Tibial nerve (tissue), 4 donors: ENCODE results near the gene GLG1. TPM values are rescaled to one million over a fixed set of nuclear protein-coding genes. Genes with fewer than 3 reads are reported as not detected.
"Not testable (repeated sequence)": the region's sequence is repeated elsewhere in the genome, so short reads cannot be mapped to it uniquely, and the experiment has no call there.

ENCODE experiments used
- DNase-seq, 2 donors: peaks; one replicate each; pipeline ENCODE4 v3.0.0-alpha.2; 2019; ENCODE audit warnings: low spot score in 2 of 2
- H3K27ac ChIP-seq, 4 donors: fragments of 200-600 bp; sonication (generic) in 3 of 4; one replicate each; pipeline ENCODE4 v1.5.1; 2017 to 2019; ENCODE audit warnings: mild to moderate bottlenecking in 1 of 4
- H3K27me3 ChIP-seq, 2 donors: fragments of 200-600 bp; sonication (generic) in 1 of 2; one replicate each; pipeline versions ENCODE4 v1.5.1 to v1.6.0; 2017 to 2019
- H3K36me3 ChIP-seq, 3 donors: fragments of 200-600 bp; sonication (generic); one replicate each; pipeline ENCODE4 v1.5.1; 2018 to 2019
- H3K4me1 ChIP-seq, 4 donors: fragments of 200-600 bp; sonication (generic) in 3 of 4; one replicate each; pipeline ENCODE4 v1.5.1; 2017 to 2019
- H3K4me3 ChIP-seq, 4 donors: fragments of 200-600 bp; sonication (generic) in 3 of 4; one replicate each; pipeline ENCODE4 v1.5.1; 2017 to 2019; ENCODE audit warnings: mild to moderate bottlenecking in 1 of 4, moderate library complexity in 1 of 4
- H3K9me3 ChIP-seq, 4 donors: fragments of 200-600 bp; sonication (generic) in 3 of 4; one replicate each; pipeline ENCODE4 v1.5.1; 2017 to 2019
- EP300 ChIP-seq, 2 donors: sonication (generic); formaldehyde crosslinking; IDR thresholded peaks; one replicate each; pipeline ENCODE4 v1.6.1; 2017; ENCODE audit warnings: antibody characterized with exemption in 2 of 2, mild to moderate bottlenecking in 1 of 2
- POLR2A ChIP-seq, 2 donors: fragments of 450-650 bp; IDR thresholded peaks; one replicate each; pipeline ENCODE4 v1.6.1; 2017; ENCODE audit warnings: antibody characterized with exemption in 2 of 2, mild to moderate bottlenecking in 2 of 2, moderate library complexity in 2 of 2
- WGBS, 2 donors: methylation state at CpG; one replicate each; pipeline ENCODE4 v1.1.5; 2018; 5-methylcytosine and 5-hydroxymethylcytosine counted together
- total RNA-seq, 4 donors: library from RNA; depleted of rRNA; stranded (reverse); fragments of >200 nt; gene quantifications; one replicate each; pipeline ENCODE4 v1.1.0, GENCODE V29; 2016
- TF ChIP-seq, protein P1 (sequence below), 5 experiments: fragments of 200-600 bp in 3 of 5; fragments of 450-650 bp in 2 of 5; sonication (generic) in 3 of 5; IDR thresholded peaks; one replicate each; pipeline ENCODE4 v1.5.1; 2016 to 2019; ENCODE audit warnings: antibody characterized with exemption in 5 of 5, mild to moderate bottlenecking in 3 of 5, moderate library complexity in 2 of 5

Gene GLG1
- total RNA-seq, 4 donors from 2014 or later, result 161 to 176 (median 170) TPM

DNA sequence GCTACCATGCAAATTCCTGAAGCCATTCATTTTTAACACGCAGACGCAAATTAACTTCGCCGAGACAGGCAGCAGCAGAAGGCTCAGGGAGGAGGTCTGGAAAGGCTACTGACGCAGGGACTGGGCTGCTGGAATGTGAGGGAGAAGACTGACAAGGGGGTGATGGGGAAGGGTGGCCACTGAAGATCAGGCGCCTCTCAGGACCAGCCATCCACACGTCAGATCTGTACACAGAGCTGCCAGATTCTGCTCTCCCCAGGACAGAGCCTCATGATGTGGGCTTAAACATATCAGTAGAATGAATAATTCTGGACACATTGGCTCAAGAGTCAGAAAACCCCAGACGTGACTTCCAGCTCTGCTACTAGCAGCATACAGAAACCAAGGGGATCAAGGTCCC, 160.0 kb downstream of the GLG1 start:
- Histone ChIP-seq H3K27me3 (no peaks in the 10 kb centered on the region), H3K36me3 (peaks cover 0 to 21% (median 2%) of the 10 kb centered on the region in 3 donors), H3K4me1 (peaks cover 0 to 31% (median 13%) of the 10 kb centered on the region in 4 donors), H3K9me3 (no peaks in the 10 kb centered on the region), H3K4me3 (no peak overlapping the region), H3K27ac (peak overlapping the region in 1 of 4 donors; percentile 27)
- DNase-seq, result no peak
- TF ChIP-seq, protein P1, sequence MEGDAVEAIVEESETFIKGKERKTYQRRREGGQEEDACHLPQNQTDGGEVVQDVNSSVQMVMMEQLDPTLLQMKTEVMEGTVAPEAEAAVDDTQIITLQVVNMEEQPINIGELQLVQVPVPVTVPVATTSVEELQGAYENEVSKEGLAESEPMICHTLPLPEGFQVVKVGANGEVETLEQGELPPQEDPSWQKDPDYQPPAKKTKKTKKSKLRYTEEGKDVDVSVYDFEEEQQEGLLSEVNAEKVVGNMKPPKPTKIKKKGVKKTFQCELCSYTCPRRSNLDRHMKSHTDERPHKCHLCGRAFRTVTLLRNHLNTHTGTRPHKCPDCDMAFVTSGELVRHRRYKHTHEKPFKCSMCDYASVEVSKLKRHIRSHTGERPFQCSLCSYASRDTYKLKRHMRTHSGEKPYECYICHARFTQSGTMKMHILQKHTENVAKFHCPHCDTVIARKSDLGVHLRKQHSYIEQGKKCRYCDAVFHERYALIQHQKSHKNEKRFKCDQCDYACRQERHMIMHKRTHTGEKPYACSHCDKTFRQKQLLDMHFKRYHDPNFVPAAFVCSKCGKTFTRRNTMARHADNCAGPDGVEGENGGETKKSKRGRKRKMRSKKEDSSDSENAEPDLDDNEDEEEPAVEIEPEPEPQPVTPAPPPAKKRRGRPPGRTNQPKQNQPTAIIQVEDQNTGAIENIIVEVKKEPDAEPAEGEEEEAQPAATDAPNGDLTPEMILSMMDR (IDR thresholded peaks at IDR 0.05), result no peak
- 91 to 95% methylated on average over 8 of the region's 8 CpGs for WGBS, 2 donors

DNA sequence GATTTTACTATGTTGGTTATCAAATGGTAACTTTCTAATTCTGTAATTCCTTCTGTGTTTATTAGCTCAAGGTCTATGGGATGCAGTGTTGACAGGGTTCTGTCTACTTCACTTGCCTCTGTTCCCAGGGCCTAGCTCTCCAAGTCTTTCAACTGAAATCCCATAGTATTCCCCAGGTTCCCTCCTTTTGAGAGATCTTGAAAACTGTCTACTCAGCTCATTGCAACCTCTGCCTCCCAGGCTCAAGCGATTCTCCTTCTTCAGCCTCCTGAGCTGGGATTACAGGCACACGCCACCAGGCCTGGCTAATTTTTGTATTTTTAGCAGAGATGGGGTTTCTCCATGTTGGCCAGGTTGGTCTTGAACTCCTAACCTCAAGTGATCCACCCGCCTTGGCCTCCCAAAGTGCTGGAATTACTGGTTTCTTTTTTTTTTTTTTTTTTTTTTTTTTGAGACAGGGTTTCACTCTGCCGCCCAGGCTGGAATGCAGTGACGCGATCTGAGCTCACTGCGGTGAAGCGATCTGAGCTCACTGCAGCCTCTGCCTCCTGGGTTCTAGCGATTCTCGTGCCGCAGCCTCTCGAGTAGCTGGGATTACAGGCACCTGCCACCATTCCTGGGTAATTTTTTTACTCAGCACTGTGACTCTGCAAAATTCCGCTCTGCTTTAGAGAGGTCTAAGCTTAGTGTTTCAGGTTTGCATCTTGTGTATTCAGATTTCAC, 163.1 kb downstream of the GLG1 start:
- peaks cover 0 to 25% (median 2%) of the 10 kb centered on the region in 3 donors for H3K36me3 ChIP-seq
- H3K9me3 ChIP-seq, H3K27ac ChIP-seq, H3K4me3 ChIP-seq, H3K27me3 ChIP-seq, H3K4me1 ChIP-seq, DNase-seq: not testable (repeated sequence)
- WGBS, 2 donors, result 94 to 95% methylated on average over 13 of the region's 13 CpGs

DNA sequence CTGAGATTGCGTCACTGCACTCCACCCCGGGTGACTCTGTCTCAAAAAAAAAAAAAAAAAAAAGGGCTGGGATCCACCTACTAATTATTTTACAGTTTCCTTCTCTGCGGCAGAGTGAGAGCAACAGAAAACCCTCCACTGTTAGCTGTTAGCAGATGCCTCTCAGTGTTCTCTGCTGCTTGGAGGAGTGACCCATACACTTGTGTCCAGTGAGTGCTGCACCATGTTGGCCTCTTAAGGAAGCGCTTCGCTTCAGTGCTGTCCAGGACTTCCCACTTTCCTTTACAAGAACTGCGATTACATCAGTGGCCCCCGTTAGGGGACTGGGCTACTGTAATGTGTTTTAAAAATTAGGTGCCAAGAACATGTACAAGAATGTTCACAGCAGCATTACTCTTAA, 167.2 kb downstream of the GLG1 start:
- H3K36me3 ChIP-seq, result peaks cover 0 to 19% (median 2%) of the 10 kb centered on the region in 3 donors
- H3K4me3 ChIP-seq, result no peak overlapping the region
- no peak for DNase-seq
- TF ChIP-seq POLR2A (IDR thresholded peaks at IDR 0.05), result no peak
- TF ChIP-seq, protein P1 (IDR thresholded peaks at IDR 0.05), result no peak
- TF ChIP-seq EP300 (IDR thresholded peaks at IDR 0.05), result no peak
- H3K27ac ChIP-seq, result no peak overlapping the region
- no peaks in the 10 kb centered on the region for H3K9me3 ChIP-seq
- WGBS, 2 donors, result 69 to 86% methylated on average over 7 of the region's 7 CpGs
- H3K27me3 ChIP-seq, result no peaks in the 10 kb centered on the region
- H3K4me1 ChIP-seq, result no peaks in the 10 kb centered on the region

DNA sequence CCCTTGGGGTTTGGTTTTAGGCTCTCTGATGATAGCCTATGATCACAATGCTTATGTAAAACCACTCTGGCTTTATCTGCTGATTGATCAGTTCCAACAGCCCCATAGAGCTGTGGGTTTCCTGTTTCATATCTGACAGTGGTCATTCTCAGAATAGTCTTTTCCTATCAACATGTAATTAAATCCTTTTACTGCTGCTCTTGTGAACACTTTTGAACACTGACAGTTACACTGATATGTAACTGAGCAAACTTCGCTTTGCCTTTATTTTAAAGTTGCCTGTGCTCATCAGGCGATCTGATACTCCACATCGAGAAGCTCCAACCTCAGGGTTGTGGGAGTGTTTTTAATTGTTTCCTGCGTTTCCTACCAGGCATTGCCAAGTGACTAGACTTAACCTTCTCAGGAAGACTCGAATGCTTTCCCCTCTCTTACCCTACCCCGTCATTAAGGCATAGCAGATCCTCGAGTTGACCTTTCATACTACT, 168.4 kb downstream of the GLG1 start:
- peaks cover 0 to 19% (median 2%) of the 10 kb centered on the region in 3 donors for H3K36me3 ChIP-seq
- DNase-seq, result no peak
- WGBS, 2 donors, result 66 to 69% methylated on average over 7 of the region's 7 CpGs
- no peaks in the 10 kb centered on the region for H3K9me3 ChIP-seq
- no peaks in the 10 kb centered on the region for H3K4me1 ChIP-seq
- no peak overlapping the region for H3K27ac ChIP-seq
- H3K4me3 ChIP-seq, result no peak overlapping the region
- H3K27me3 ChIP-seq, result no peaks in the 10 kb centered on the region
- TF ChIP-seq POLR2A (IDR thresholded peaks at IDR 0.05), result no peak
- TF ChIP-seq, protein P1 (IDR thresholded peaks at IDR 0.05), result no peak
- no peak for TF ChIP-seq EP300 (IDR thresholded peaks at IDR 0.05)

DNA sequence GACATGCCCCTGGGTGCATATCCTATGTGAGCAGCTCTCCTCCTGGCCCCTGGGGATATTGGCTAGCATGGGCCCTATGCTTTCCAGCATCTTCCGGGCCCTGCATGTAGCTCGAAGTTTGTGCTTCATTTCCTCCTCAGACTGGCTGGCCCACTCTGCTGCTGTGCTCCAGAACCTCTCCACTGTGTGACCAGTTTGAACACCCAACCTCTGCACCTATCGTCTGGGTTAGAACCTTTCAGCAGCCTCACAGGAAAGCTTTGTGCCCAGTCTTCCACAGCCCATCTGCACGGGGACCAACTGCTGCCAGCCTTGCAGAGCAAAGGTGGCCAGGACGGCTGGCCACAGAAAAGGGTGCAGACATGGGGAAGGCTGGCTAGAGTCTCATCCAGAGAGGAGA, 175.4 kb downstream of the GLG1 start:
- DNase-seq, result no peak
- no peak overlapping the region for H3K27ac ChIP-seq
- no peaks in the 10 kb centered on the region for H3K27me3 ChIP-seq
- TF ChIP-seq, protein P1 (IDR thresholded peaks at IDR 0.05), result no peak
- TF ChIP-seq POLR2A (IDR thresholded peaks at IDR 0.05) (no peak), EP300 (IDR thresholded peaks at IDR 0.05) (no peak)
- H3K9me3 ChIP-seq, result no peaks in the 10 kb centered on the region
- no peak overlapping the region for H3K4me3 ChIP-seq
- WGBS, 2 donors, result 63 to 88% methylated on average over 3 to 5 of the region's 5 CpGs
- no peaks in the 10 kb centered on the region for H3K4me1 ChIP-seq
- no peaks in the 10 kb centered on the region for H3K36me3 ChIP-seq
